ENCODE measurements around the gene SRPRB.

Gene SRPRB

GRCh38 chr3:133838296-133838789 lies 32.7 kb downstream of the SRPRB start:
- peaks cover 0 to 9% (median 0%) of the 10 kb centered on the region in 3 experiments for H3K27me3 ChIP-seq (ENCODE audit: control insufficient read depth in 3 of 3, insufficient read depth in 3 of 3, low read depth in 1 of 3, low read length in 3 of 3)
- no peaks in the 10 kb centered on the region for H3K4me1 ChIP-seq (ENCODE audit: control insufficient read depth in 2 of 2, insufficient read depth in 1 of 2, low read depth in 1 of 2, low read length in 2 of 2)
- H2BK5ac ChIP-seq (ENCODE audit: low read length) = no peak overlapping the region
- H3K4me2 ChIP-seq (ENCODE audit: insufficient read depth, low read length, poor library complexity, severe bottlenecking) = no peak overlapping the region
- H3K27ac ChIP-seq (replicated peaks; ENCODE audit: low read length) = no peak overlapping the region
- H3K4ac ChIP-seq (ENCODE audit: low read length) = no peak overlapping the region
- H3K36me3 ChIP-seq (replicated peaks in 1 of 2; ENCODE audit: control insufficient read depth in 2 of 2, insufficient read depth in 2 of 2, low read length in 2 of 2) = peaks cover 0 to 19% of the 10 kb centered on the region in 2 donors
- no peak overlapping the region for H2AK5ac ChIP-seq (ENCODE audit: low read depth, low read length)
- no peak overlapping the region for H4K91ac ChIP-seq (ENCODE audit: low read depth, low read length, poor library complexity)
- DNase-seq (ENCODE audit: low spot score) = no peak
- H3K4me3 ChIP-seq (ENCODE audit: low read length in 2 of 2) = no peak overlapping the region
- H3K9ac ChIP-seq (ENCODE audit: low read depth, low read length, poor library complexity) = no peak overlapping the region
- H2BK120ac ChIP-seq (ENCODE audit: low read depth, low read length) = no peak overlapping the region
- no peak overlapping the region for H4K8ac ChIP-seq (ENCODE audit: low read depth, low read length)
- peaks cover 0 to 2% of the 10 kb centered on the region in 2 donors for H3K9me3 ChIP-seq (replicated peaks in 1 of 2; ENCODE audit: control insufficient read depth in 2 of 2, insufficient read depth in 1 of 2, low read depth in 1 of 2, low read length in 2 of 2)
- no peaks in the 10 kb centered on the region for H3K79me1 ChIP-seq (ENCODE audit: low read depth, low read length)
- no peak overlapping the region for H2BK12ac ChIP-seq (ENCODE audit: low read length)
- no peak overlapping the region for H3K14ac ChIP-seq (ENCODE audit: low read length)
- no peak overlapping the region for H3K23ac ChIP-seq (ENCODE audit: low read depth, low read length, poor library complexity)
- H2AFZ ChIP-seq (ENCODE audit: low read length) = no peak overlapping the region
- no peak overlapping the region for H3K18ac ChIP-seq (ENCODE audit: low read length)
- H2BK15ac ChIP-seq (ENCODE audit: low read length) = no peak overlapping the region
- no CpG with 5 or more reads among the region's 4 CpGs for WGBS, 2 donors (ENCODE audit: extremely low coverage in 2 of 2, insufficient read length in 2 of 2, insufficient replicate concordance in 1 of 2)

- H3K9me3 ChIP-seq (replicated peaks in 1 of 2; ENCODE audit: control insufficient read depth in 2 of 2, insufficient read depth in 1 of 2, low read depth in 1 of 2, low read length in 2 of 2) = peaks cover 0 to 4% of the 10 kb centered on the region in 2 donors
- H2AFZ ChIP-seq (ENCODE audit: low read length) = no peak overlapping the region
- no peak overlapping the region for H2BK120ac ChIP-seq (ENCODE audit: low read depth, low read length)
- DNase-seq (ENCODE audit: low spot score) = no peak
- no peak overlapping the region for H3K18ac ChIP-seq (ENCODE audit: low read length)
- no peak overlapping the region for H2BK12ac ChIP-seq (ENCODE audit: low read length)
- H3K79me1 ChIP-seq (ENCODE audit: low read depth, low read length) = no peaks in the 10 kb centered on the region
- H3K23ac ChIP-seq (ENCODE audit: low read depth, low read length, poor library complexity) = no peak overlapping the region
- no CpG with 5 or more reads among the region's 12 CpGs for WGBS, 2 donors (ENCODE audit: extremely low coverage in 2 of 2, insufficient read length in 2 of 2, insufficient replicate concordance in 1 of 2)
- no peak overlapping the region for H3K14ac ChIP-seq (ENCODE audit: low read length)
- H3K36me3 ChIP-seq (replicated peaks in 1 of 2; ENCODE audit: control insufficient read depth in 2 of 2, insufficient read depth in 2 of 2, low read length in 2 of 2) = peaks cover 0 to 18% of the 10 kb centered on the region in 2 donors
- no peak overlapping the region for H2BK15ac ChIP-seq (ENCODE audit: low read length)
- H3K4ac ChIP-seq (ENCODE audit: low read length) = no peak overlapping the region
- no peak overlapping the region for H4K8ac ChIP-seq (ENCODE audit: low read depth, low read length)
- H3K4me1 ChIP-seq (ENCODE audit: control insufficient read depth in 2 of 2, insufficient read depth in 1 of 2, low read depth in 1 of 2, low read length in 2 of 2) = no peaks in the 10 kb centered on the region
- H2BK5ac ChIP-seq (ENCODE audit: low read length) = no peak overlapping the region
- no peak overlapping the region for H2AK5ac ChIP-seq (ENCODE audit: low read depth, low read length)
- no peak overlapping the region for H4K91ac ChIP-seq (ENCODE audit: low read depth, low read length, poor library complexity)
- H3K27me3 ChIP-seq (ENCODE audit: control insufficient read depth in 3 of 3, insufficient read depth in 3 of 3, low read depth in 1 of 3, low read length in 3 of 3) = peaks cover 0 to 9% (median 0%) of the 10 kb centered on the region in 3 experiments
- no peak overlapping the region for H3K4me3 ChIP-seq (ENCODE audit: low read length in 2 of 2)
- no peak overlapping the region for H3K4me2 ChIP-seq (ENCODE audit: insufficient read depth, low read length, poor library complexity, severe bottlenecking)
- no peak overlapping the region for H3K9ac ChIP-seq (ENCODE audit: low read depth, low read length, poor library complexity)
- H3K27ac ChIP-seq (replicated peaks; ENCODE audit: low read length) = no peak overlapping the region
Measured at GRCh38 chr3:133838916-133839800, 33.5 kb downstream of the SRPRB start.

GRCh38 chr3:133840055-133840737 lies 34.6 kb downstream of the SRPRB start:
- no peak overlapping the region for H3K18ac ChIP-seq (ENCODE audit: low read length)
- H4K91ac ChIP-seq (ENCODE audit: low read depth, low read length, poor library complexity) = no peak overlapping the region
- no peak overlapping the region for H3K23ac ChIP-seq (ENCODE audit: low read depth, low read length, poor library complexity)
- no peak overlapping the region for H2AFZ ChIP-seq (ENCODE audit: low read length)
- no peak overlapping the region for H2BK12ac ChIP-seq (ENCODE audit: low read length)
- no peak overlapping the region for H3K4me2 ChIP-seq (ENCODE audit: insufficient read depth, low read length, poor library complexity, severe bottlenecking)
- no peak overlapping the region for H4K8ac ChIP-seq (ENCODE audit: low read depth, low read length)
- no peak overlapping the region for H2BK15ac ChIP-seq (ENCODE audit: low read length)
- no CpG with 5 or more reads among the region's 9 CpGs for WGBS, 2 donors (ENCODE audit: extremely low coverage in 2 of 2, insufficient read length in 2 of 2, insufficient replicate concordance in 1 of 2)
- peaks cover 0 to 14% of the 10 kb centered on the region in 2 donors for H3K36me3 ChIP-seq (replicated peaks in 1 of 2; ENCODE audit: control insufficient read depth in 2 of 2, insufficient read depth in 2 of 2, low read length in 2 of 2)
- no peak overlapping the region for H2BK120ac ChIP-seq (ENCODE audit: low read depth, low read length)
- H3K79me1 ChIP-seq (ENCODE audit: low read depth, low read length) = no peaks in the 10 kb centered on the region
- H3K9ac ChIP-seq (ENCODE audit: low read depth, low read length, poor library complexity) = no peak overlapping the region
- peaks cover 0 to 6% (median 0%) of the 10 kb centered on the region in 3 experiments for H3K27me3 ChIP-seq (ENCODE audit: control insufficient read depth in 3 of 3, insufficient read depth in 3 of 3, low read depth in 1 of 3, low read length in 3 of 3)
- H2BK5ac ChIP-seq (ENCODE audit: low read length) = no peak overlapping the region
- H3K9me3 ChIP-seq (replicated peaks in 1 of 2; ENCODE audit: control insufficient read depth in 2 of 2, insufficient read depth in 1 of 2, low read depth in 1 of 2, low read length in 2 of 2) = peaks cover 0 to 2% of the 10 kb centered on the region in 2 donors
- no peak overlapping the region for H3K14ac ChIP-seq (ENCODE audit: low read length)
- no peak overlapping the region for H3K4me3 ChIP-seq (ENCODE audit: low read length in 2 of 2)
- H3K4ac ChIP-seq (ENCODE audit: low read length) = no peak overlapping the region
- H3K27ac ChIP-seq (replicated peaks; ENCODE audit: low read length) = no peak overlapping the region
- no peak overlapping the region for H2AK5ac ChIP-seq (ENCODE audit: low read depth, low read length)
- peaks cover 0 to under 1% of the 10 kb centered on the region in 2 donors for H3K4me1 ChIP-seq (ENCODE audit: control insufficient read depth in 2 of 2, insufficient read depth in 1 of 2, low read depth in 1 of 2, low read length in 2 of 2)
- no peak for DNase-seq (ENCODE audit: low spot score)

- peak overlapping the region; percentile 43 for H3K14ac ChIP-seq (ENCODE audit: low read length)
- no peak overlapping the region for H2BK12ac ChIP-seq (ENCODE audit: low read length)
- no CpG with 5 or more reads among the region's 6 CpGs for WGBS, 2 donors (ENCODE audit: extremely low coverage in 2 of 2, insufficient read length in 2 of 2, insufficient replicate concordance in 1 of 2)
- H4K8ac ChIP-seq (ENCODE audit: low read depth, low read length) = no peak overlapping the region
- H3K4ac ChIP-seq (ENCODE audit: low read length) = no peak overlapping the region
- peak overlapping the region; percentile 34 for H3K18ac ChIP-seq (ENCODE audit: low read length)
- H3K27ac ChIP-seq (replicated peaks; ENCODE audit: low read length) = no peak overlapping the region
- no peak overlapping the region for H3K4me3 ChIP-seq (ENCODE audit: low read length in 2 of 2)
- no peak overlapping the region for H2AFZ ChIP-seq (ENCODE audit: low read length)
- no peak overlapping the region for H2BK15ac ChIP-seq (ENCODE audit: low read length)
- H2BK5ac ChIP-seq (ENCODE audit: low read length) = no peak overlapping the region
- H2AK5ac ChIP-seq (ENCODE audit: low read depth, low read length) = no peak overlapping the region
- peaks cover 0 to 2% of the 10 kb centered on the region in 2 donors for H3K4me1 ChIP-seq (ENCODE audit: control insufficient read depth in 2 of 2, insufficient read depth in 1 of 2, low read depth in 1 of 2, low read length in 2 of 2)
- peaks cover 0 to 4% (median 0%) of the 10 kb centered on the region in 3 experiments for H3K27me3 ChIP-seq (ENCODE audit: control insufficient read depth in 3 of 3, insufficient read depth in 3 of 3, low read depth in 1 of 3, low read length in 3 of 3)
- H3K9ac ChIP-seq (ENCODE audit: low read depth, low read length, poor library complexity) = peak overlapping the region; percentile 12
- no peak overlapping the region for H3K4me2 ChIP-seq (ENCODE audit: insufficient read depth, low read length, poor library complexity, severe bottlenecking)
- peak overlapping the region; percentile 1 for H3K23ac ChIP-seq (ENCODE audit: low read depth, low read length, poor library complexity)
- peaks cover 0 to 2% of the 10 kb centered on the region in 2 donors for H3K9me3 ChIP-seq (replicated peaks in 1 of 2; ENCODE audit: control insufficient read depth in 2 of 2, insufficient read depth in 1 of 2, low read depth in 1 of 2, low read length in 2 of 2)
- no peaks in the 10 kb centered on the region for H3K79me1 ChIP-seq (ENCODE audit: low read depth, low read length)
- no peak overlapping the region for H4K91ac ChIP-seq (ENCODE audit: low read depth, low read length, poor library complexity)
- H2BK120ac ChIP-seq (ENCODE audit: low read depth, low read length) = no peak overlapping the region
- peaks cover 0 to 12% of the 10 kb centered on the region in 2 donors for H3K36me3 ChIP-seq (replicated peaks in 1 of 2; ENCODE audit: control insufficient read depth in 2 of 2, insufficient read depth in 2 of 2, low read length in 2 of 2)
- no peak for DNase-seq (ENCODE audit: low spot score)
Measured at GRCh38 chr3:133840767-133841166, 35.2 kb downstream of the SRPRB start.
